K562 (cell line): ENCODE results near the gene GRAMD2A. TPM values are rescaled to one million over a fixed set of nuclear protein-coding genes. Genes with fewer than 3 reads are reported as not detected.
A peak's percentile ranks its signal among the peaks of the same experiment; 100 is the strongest.

ENCODE experiments used
- CBFA2T3 ChIP-seq: fragments of 450-650 bp; IDR thresholded peaks from 2 replicates; pipeline ENCODE4 v1.6.1; 2017
- FOXP4 ChIP-seq: sonication (generic); formaldehyde crosslinking; IDR thresholded peaks from 2 replicates; pipeline ENCODE4 v1.8.0; 2022; ENCODE audit warnings: mild to moderate bottlenecking, missing genetic modification reagents, borderline replicate concordance
- HNRNPH1 ChIP-seq: fragments of 200-400 bp; formaldehyde crosslinking; optimal IDR thresholded peaks from 2 replicates; pipeline ENCODE3; 2017; ENCODE audit warnings: low read depth, mild to moderate bottlenecking, low read length, moderate library complexity
- HNRNPL ChIP-seq: fragments of 200-400 bp; formaldehyde crosslinking; IDR thresholded peaks from 2 replicates; pipeline ENCODE4 v1.6.1; 2017; ENCODE audit warnings: low read depth, mild to moderate bottlenecking, low read length
- LARP7 ChIP-seq: fragments of 450-650 bp; IDR thresholded peaks from 2 replicates; pipeline ENCODE4 v1.6.1; 2016
- MAFG ChIP-seq: fragments of 450-650 bp; conservative IDR thresholded peaks from 2 replicates; pipeline ENCODE4 v1.6.1; 2016; ENCODE audit warnings: missing genetic modification characterization, missing compliant biosample characterization
- NELFE ChIP-seq: IDR thresholded peaks from 2 replicates; pipeline ENCODE4 v1.6.1; 2011; ENCODE audit warnings: mild to moderate bottlenecking; ENCODE audit not compliant: insufficient read depth, insufficient read length
- RB1 ChIP-seq: fragments of 450-650 bp; IDR thresholded peaks from 2 replicates; pipeline ENCODE4 v1.6.1; 2017; ENCODE audit warnings: low read depth, mild to moderate bottlenecking
- TAF15 ChIP-seq: fragments of 200-400 bp; formaldehyde crosslinking; IDR thresholded peaks from 2 replicates; pipeline ENCODE4 v1.6.1; 2017; ENCODE audit warnings: mild to moderate bottlenecking, low read depth, low read length, moderate library complexity
- TCFL5 ChIP-seq: fragments of 250-450 bp; sonication (Bioruptor Pico); conservative IDR thresholded peaks from 2 replicates; pipeline ENCODE4 v1.6.1; 2021; ENCODE audit warnings: mild to moderate bottlenecking, moderate library complexity, matching md5 sums
- TRIM25 ChIP-seq: fragments of 450-650 bp; IDR thresholded peaks from 2 replicates; pipeline ENCODE4 v1.7.0; 2016; ENCODE audit warnings: borderline replicate concordance
- XRCC5 ChIP-seq: fragments of 200-400 bp; formaldehyde crosslinking; IDR thresholded peaks from 2 replicates; pipeline ENCODE4 v1.6.1; 2017; ENCODE audit warnings: low read depth, mild to moderate bottlenecking, low read length
- ZBTB1 ChIP-seq: sonication (generic); formaldehyde crosslinking; IDR thresholded peaks from 2 replicates; pipeline ENCODE4 v1.8.1; 2023; ENCODE audit warnings: missing genetic modification reagents, low read depth, mild to moderate bottlenecking, borderline replicate concordance
- ZNF121 ChIP-seq: sonication (generic); formaldehyde crosslinking; conservative IDR thresholded peaks from 2 replicates; pipeline ENCODE4 v1.8.0; 2022; ENCODE audit warnings: missing genetic modification reagents
- ZNF407 ChIP-seq: fragments of 450-650 bp; IDR thresholded peaks from 2 replicates; pipeline ENCODE4 v1.6.1; 2016; ENCODE audit warnings: low read depth
- ZNF586 ChIP-seq: fragments of 450-650 bp; formaldehyde crosslinking; conservative IDR thresholded peaks from 2 replicates; pipeline ENCODE4 v1.4.0; 2020; ENCODE audit warnings: mild to moderate bottlenecking, moderate library complexity
- polyA plus RNA-seq, 8 experiments: library from polyadenylated mRNA; depleted of rRNA in 4 of 8; stranded (reverse) in 5 of 8; unstranded in 3 of 8; fragments of >200 nt; fragmentation: Nextera tagmentation in 2 of 8; fragmentation: Illumina TruSeq in 1 of 8; extraction: Ambion mirVana in 2 of 8; extraction: Trizol in 1 of 8; gene quantifications; 2 replicates each; pipeline versions ENCODE4 v1.2.1 to v1.2.3, GENCODE V29; 2011 to 2014; ENCODE audit warnings: inconsistent platforms in 1 of 8, missing spikeins in 1 of 8
- total RNA-seq, 7 experiments: library from RNA; depleted of rRNA in 6 of 7; stranded (reverse); fragments of >200 nt in 6 of 7; fragmentation: Illumina TruSeq in 2 of 7; extraction: Trizol in 2 of 7; gene quantifications; 2 replicates each; pipeline versions ENCODE4 v1.2.1 to v1.2.3, GENCODE V29; 2011 to 2021; ENCODE audit warnings: low replicate concordance in 1 of 7

The GRAMD2A gene
- total and polyA plus RNA-seq, 9 of the 15 experiments (the other 6 are each of a cell fraction or from before 2014, with no cell fraction given): 0.08 to 0.22 TPM; not detected in 7

- TF ChIP-seq FOXP4 (CRISPR knock-in tag) (peak; percentile 60; the same call in 1 of the 2 replicates), ZNF586 (CRISPR knock-in tag) (no peak), ZBTB1 (CRISPR knock-in tag) (no peak; the same call in 1 of the 2 replicates), ZNF121 (CRISPR knock-in tag) (no peak), MAFG (tag) (no peak), ZNF407 (no peak), TCFL5 (CRISPR knock-in tag) (no peak), NELFE (no peak), TAF15 (no peak), CBFA2T3 (peak; percentile 43), LARP7 (no peak), XRCC5 (peak; percentile 84), HNRNPL (peak; percentile 59; the same call in 1 of the 2 replicates), TRIM25 (no peak), RB1 (peak; percentile 77; the same call in 1 of the 2 replicates), HNRNPH1 (no peak)
Measured at GRCh38 chr15:72231066-72231832, 33.7 kb upstream of the GRAMD2A start, which contains the start of gene PKM (continued).
